DND-41 (cell line): ENCODE results near the gene CNOT1.

Experiments
- ATAC-seq: fragments of 200-7000 bp; cut with Tn5 transposase; 3 replicates; pipeline ENCODE4 v1.9.1; 2021; ENCODE audit warnings: low read depth; ENCODE audit not compliant: insufficient read depth
- DNase-seq: peaks from one replicate; pipeline ENCODE4 v3.0.0-alpha.2; 2020
- H2AFZ ChIP-seq: 2 replicates; pipeline ENCODE4 v1.6.0; 2012; ENCODE audit warnings: low read depth, low read length
- H3K27ac ChIP-seq: 2 replicates; pipeline ENCODE4 v1.5.1; 2012; ENCODE audit warnings: low read length, inconsistent platforms
- H3K27me3 ChIP-seq: fragments of 200-600 bp; sonication (generic); 2 replicates; pipeline ENCODE4 v1.6.0; 2012; ENCODE audit warnings: low read length, mild to moderate bottlenecking, inconsistent platforms; ENCODE audit not compliant: insufficient read depth, poor library complexity
- H3K36me3 ChIP-seq: 2 replicates; pipeline ENCODE4 v1.5.1; 2012; ENCODE audit warnings: low read length, inconsistent platforms; ENCODE audit not compliant: insufficient read depth
- H3K4me1 ChIP-seq: 2 replicates; pipeline ENCODE4 v1.5.1; 2012; ENCODE audit warnings: mild to moderate bottlenecking, low read length; ENCODE audit not compliant: insufficient read depth
- H3K4me2 ChIP-seq: 2 replicates; pipeline ENCODE4 v1.6.0; 2012; ENCODE audit warnings: mild to moderate bottlenecking, moderate library complexity, low read length, inconsistent platforms; ENCODE audit not compliant: insufficient read depth
- H3K4me3 ChIP-seq, 2 experiments: fragments of 200-600 bp in 1 of 2; shearing (Covaris generic) in 1 of 2; 2 replicates each; pipeline ENCODE4 v1.5.1; 2012 to 2016; ENCODE audit warnings: inconsistent platforms in 2 of 2, low read length in 2 of 2, mild to moderate bottlenecking in 2 of 2, low read depth in 1 of 2, moderate library complexity in 1 of 2
- H3K79me2 ChIP-seq: 2 replicates; pipeline ENCODE4 v1.6.0; 2012; ENCODE audit warnings: low read length, inconsistent platforms; ENCODE audit not compliant: insufficient read depth
- H3K9ac ChIP-seq: 2 replicates; pipeline ENCODE4 v1.6.0; 2012; ENCODE audit warnings: low read depth, mild to moderate bottlenecking, inconsistent platforms, low read length, moderate library complexity
- H3K9me3 ChIP-seq: 2 replicates; pipeline ENCODE4 v1.5.1; 2012; ENCODE audit warnings: low read length, moderate library complexity, mild to moderate bottlenecking, inconsistent platforms; ENCODE audit not compliant: insufficient read depth, severe bottlenecking
- H4K20me1 ChIP-seq: 2 replicates; pipeline ENCODE4 v1.6.0; 2012; ENCODE audit warnings: low read length; ENCODE audit not compliant: insufficient read depth
- CTCF ChIP-seq: IDR thresholded peaks from 2 replicates; pipeline ENCODE4 v1.5.1; 2012; ENCODE audit warnings: borderline replicate concordance, low read length, moderate library complexity, mild to moderate bottlenecking; ENCODE audit not compliant: poor library complexity, severe bottlenecking; ENCODE audit errors: extremely low read depth
- EZH2 ChIP-seq: IDR thresholded peaks from 3 replicates; pipeline ENCODE4 v1.6.1; 2012; ENCODE audit warnings: borderline replicate concordance, low read depth, mild to moderate bottlenecking, moderate library complexity, low read length, inconsistent platforms; ENCODE audit not compliant: severe bottlenecking

The CNOT1 gene

DNA sequence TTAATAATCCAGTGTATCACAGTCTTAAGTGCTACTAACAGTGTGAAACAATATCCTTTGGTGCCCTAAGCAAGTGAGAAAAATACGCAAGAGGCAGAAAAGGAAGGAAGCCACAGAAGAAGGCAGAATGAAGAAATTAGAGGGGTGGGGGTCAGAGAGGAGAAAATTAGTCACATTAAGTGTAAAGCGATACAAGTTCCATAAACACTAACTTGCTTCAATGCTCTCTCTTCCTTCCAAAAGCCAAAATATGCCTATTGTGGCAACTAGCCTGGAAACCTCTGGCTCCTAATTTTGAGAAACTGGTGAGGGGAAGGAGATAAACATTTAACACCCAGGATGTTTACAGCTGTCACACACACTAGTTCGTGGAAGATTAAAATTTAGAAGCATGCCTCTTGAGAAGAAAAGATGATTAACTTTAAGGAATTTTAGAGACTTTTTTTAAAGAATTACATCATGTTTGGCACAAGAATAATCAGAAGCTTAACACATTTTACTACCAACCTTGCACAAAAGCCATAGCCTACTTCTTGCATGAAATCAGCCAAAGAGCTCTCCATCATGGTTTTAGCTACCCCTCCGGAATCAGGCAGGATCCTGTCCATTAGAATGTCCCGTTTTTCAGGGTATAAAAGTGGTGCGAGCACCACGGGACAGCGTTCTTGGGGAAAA, 44.7 kb downstream of the CNOT1 start:
- no peaks in the 10 kb centered on the region for H3K9me3 ChIP-seq
- H3K27me3 ChIP-seq, result no peaks in the 10 kb centered on the region
- H3K27ac ChIP-seq, result no peak overlapping the region
- TF ChIP-seq EZH2 (no peak), CTCF (no peak)
- H3K36me3 ChIP-seq, result peaks cover 95% of the 10 kb centered on the region
- peaks cover 27% of the 10 kb centered on the region for H3K79me2 ChIP-seq
- no peak overlapping the region for H3K4me3 ChIP-seq
- H3K9ac ChIP-seq, result no peak overlapping the region
- no peak for ATAC-seq
- H2AFZ ChIP-seq, result no peak overlapping the region
- H3K4me2 ChIP-seq, result no peak overlapping the region
- peaks cover 5% of the 10 kb centered on the region; the same call in 1 of the 2 replicates for H4K20me1 ChIP-seq
- no peak for DNase-seq
- H3K4me1 ChIP-seq, result no peaks in the 10 kb centered on the region

- Histone ChIP-seq H3K9me3 (no peaks in the 10 kb centered on the region), H3K79me2 (peaks cover 18% of the 10 kb centered on the region), H3K27me3 (no peaks in the 10 kb centered on the region), H3K4me1 (no peaks in the 10 kb centered on the region), H2AFZ (no peak overlapping the region), H3K4me3 (no peak overlapping the region), H3K27ac (no peak overlapping the region), H3K4me2 (no peak overlapping the region), H3K36me3 (peaks cover 95% of the 10 kb centered on the region), H3K9ac (no peak overlapping the region), H4K20me1 (peaks cover 8% of the 10 kb centered on the region; the same call in 1 of the 2 replicates)
- ATAC-seq (no peak), DNase-seq (no peak)
- TF ChIP-seq EZH2, result no peak
- no peak for TF ChIP-seq CTCF
Observed at GRCh38 chr16:58582971-58583765, 46.5 kb downstream of the CNOT1 start.

DNA sequence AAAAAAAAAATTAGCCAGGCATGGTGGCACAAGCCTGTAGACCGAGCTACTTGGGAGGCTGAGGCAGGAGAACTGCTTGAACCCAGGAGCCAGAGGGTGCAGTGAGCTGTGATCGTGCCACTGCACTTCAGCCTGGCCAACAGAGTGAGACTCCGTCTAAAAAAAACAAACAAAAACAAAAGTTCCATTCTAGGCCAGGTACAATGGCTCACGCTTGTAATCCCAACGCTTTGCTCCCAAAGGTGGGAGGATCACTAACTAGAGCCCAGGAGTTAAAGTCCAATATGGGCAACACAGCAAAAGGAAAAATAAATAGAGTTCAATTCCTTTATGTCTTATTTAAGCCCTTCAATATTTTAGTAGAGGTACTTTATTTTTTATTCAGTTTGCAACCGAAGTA, 47.5 kb downstream of the CNOT1 start:
- peaks cover 8% of the 10 kb centered on the region; the same call in 1 of the 2 replicates for H4K20me1 ChIP-seq
- H3K36me3 ChIP-seq, result peaks cover 95% of the 10 kb centered on the region
- H3K9ac ChIP-seq, result no peak overlapping the region
- H3K79me2 ChIP-seq, result peaks cover 20% of the 10 kb centered on the region
- H3K9me3 ChIP-seq, result no peaks in the 10 kb centered on the region
- no peak for ATAC-seq
- DNase-seq, result no peak
- TF ChIP-seq EZH2 (no peak), CTCF (no peak)
- no peaks in the 10 kb centered on the region for H3K4me1 ChIP-seq
- H3K27me3 ChIP-seq, result no peaks in the 10 kb centered on the region
- no peak overlapping the region for H3K27ac ChIP-seq
- H2AFZ ChIP-seq, result no peak overlapping the region
- no peak overlapping the region for H3K4me2 ChIP-seq
- H3K4me3 ChIP-seq, result no peak overlapping the region
